Head of caudate nucleus (tissue), 42 donors: ENCODE measurements around the gene SH3PXD2B.
"Not testable (repeated sequence)": the region's sequence is repeated elsewhere in the genome, so short reads cannot be mapped to it uniquely, and the experiment has no call there.

Source experiments
- DNase-seq, 42 donors: peaks; one replicate each; pipeline versions ENCODE4 v3.0.0 to v3.0.0-alpha.2; 2020 to 2021; ENCODE audit warnings: mixed read lengths in 7 of 42
- intact Hi-C: fragments of 100-400 bp; cut with DNase I; formaldehyde crosslinking; loops from one replicate; pipeline ENCODE4 v1.15.0; 2022

The SH3PXD2B gene

DNA sequence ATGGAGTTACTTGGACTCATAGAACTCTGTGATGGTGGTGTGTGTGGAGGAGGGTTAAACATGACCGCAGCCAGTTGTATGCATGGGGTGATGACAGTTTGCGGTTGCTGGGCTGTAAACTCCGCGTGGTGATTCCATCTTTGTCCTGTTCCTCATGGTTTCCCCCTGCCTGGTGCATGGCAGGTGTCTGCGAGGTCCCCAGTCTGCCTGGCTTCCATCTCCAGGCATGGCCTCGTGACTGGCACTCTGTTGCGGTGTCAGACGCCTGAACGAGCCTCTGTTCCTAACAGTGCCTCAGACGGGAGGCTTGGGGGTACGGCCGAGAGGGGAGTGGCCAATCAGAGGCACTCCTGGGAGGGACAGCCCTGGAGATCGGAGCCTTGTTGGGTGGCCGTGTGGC lies 33.9 kb upstream of the SH3PXD2B start:
- intact Hi-C loops, result no loop called here
- DNase-seq, result peak in 1 of 42 donors; percentile 16

DNA sequence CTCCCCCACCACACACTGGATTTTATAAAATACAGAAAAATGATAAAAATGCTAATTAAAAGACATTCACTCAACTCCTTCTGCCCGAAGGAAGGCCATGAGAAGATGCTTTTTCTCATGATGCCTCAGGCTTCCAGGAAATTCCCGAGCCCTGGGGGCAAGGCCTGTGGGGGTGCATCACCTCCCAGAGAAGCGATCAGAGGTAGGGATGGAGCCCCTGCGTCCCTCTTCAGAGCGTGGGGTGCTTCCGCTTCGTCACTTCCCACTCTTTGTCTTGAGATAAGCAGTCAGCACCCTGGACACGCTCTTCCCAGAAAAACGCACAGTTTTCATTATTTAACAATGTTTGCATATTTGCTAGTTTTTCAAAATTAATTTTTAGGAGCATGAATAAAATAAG lies 33.3 kb upstream of the SH3PXD2B start:
- intact Hi-C loops, result no loop called here
- no peak for DNase-seq

- no peak for DNase-seq
- intact Hi-C loops, result no loop called here
These were observed 32.6 kb upstream of the SH3PXD2B start for GRCh38 chr5:172486912-172487311.

DNA sequence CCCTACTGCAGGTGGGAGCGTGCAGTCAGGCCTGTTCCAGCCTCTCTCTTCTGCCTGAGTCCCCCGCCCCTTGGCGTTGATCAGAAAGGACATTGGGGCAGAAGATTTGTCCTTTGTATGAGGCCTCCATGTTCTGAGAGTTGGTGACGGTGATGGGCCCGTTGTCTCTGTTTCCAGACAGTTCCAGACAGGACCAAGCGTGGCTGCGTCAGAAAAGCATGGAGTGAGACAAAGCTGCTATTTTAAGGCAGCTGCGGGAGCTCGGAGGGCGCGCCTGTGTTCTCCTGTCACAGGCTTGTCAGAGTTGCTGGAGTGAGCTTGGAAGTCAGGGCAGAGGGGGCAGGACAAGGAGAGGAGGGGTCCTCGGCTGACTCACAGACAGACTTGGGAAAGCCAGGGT lies 32.1 kb upstream of the SH3PXD2B start:
- intact Hi-C loops, result no loop called here
- DNase-seq, result peak in 9 of 42 donors; percentile 16 to 57 (median 27)

DNA sequence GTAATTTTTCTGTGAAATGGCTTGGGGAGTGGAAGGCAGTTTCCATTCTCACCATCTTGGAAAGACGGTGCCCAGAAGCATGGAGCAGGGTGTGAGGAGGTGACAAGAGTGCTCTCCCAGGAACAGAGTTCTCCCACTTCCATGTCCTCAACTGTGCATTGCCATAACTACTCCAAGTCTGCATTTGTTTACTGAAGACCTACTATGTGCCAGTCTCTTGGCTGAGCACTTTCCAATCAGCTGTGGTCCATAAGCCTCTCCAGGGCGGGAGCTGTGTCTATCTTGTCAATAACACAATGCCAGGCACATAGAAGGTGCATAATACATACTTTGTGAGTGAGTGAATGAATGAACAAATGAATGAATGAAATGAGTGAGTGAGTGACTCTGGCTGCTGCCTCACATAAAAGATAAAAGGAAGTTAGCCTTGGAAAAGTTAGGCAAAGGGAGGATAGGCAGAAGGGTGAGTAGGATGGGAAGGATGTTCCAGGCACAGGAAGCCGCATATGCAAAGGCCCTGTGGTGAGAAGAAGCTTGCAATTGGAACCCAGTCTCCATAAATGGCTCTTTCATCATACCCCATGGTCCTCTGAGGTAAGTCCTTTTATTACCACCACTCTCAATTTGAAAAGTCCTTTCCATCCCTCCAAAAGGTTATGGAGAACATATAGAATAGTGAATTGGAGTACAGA lies 31.3 kb upstream of the SH3PXD2B start:
- no peak for DNase-seq
- intact Hi-C loops, result no loop called here

DNA sequence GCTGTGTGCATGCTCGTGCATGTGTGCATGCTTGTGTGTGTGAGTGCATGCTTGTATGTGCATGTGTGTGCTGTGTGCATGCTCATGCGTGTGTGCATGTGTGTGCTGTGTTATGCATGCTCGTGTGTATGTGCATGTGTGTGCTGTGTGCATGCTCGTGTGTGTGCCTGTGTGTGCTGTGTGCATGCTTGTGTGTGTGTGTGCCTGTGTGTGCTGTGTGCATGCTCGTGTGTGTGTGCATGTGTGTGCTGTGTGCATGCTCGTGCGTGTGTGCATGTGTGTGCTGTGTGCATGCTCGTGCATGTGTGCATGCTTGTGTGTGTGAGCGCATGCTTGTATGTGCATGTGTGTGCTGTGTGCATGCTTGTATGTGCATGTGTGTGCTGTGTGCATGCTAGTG lies 30.3 kb upstream of the SH3PXD2B start:
- no peak for DNase-seq
- intact Hi-C loops, result no loop called here

- no peak for DNase-seq
- intact Hi-C loops, result no loop called here
These were observed 28.1 kb upstream of the SH3PXD2B start for GRCh38 chr5:172482156-172483020.

- DNase-seq, result no peak
- intact Hi-C loops, result no loop called here
These were observed 26.9 kb upstream of the SH3PXD2B start for GRCh38 chr5:172481011-172481800.

- intact Hi-C loops, result loop anchor here (1.0 kb wide), 1 partner anchor 218 kb away; no protein-coding TSS in a partner anchor
These were observed 25.4 kb upstream of the SH3PXD2B start for GRCh38 chr5:172479784-172480115.

GRCh38 chr5:172479034-172479783 lies 24.9 kb upstream of the SH3PXD2B start:
- peak; percentile 74 to 94 (median 88) for DNase-seq
- intact Hi-C loops, result loop anchor here (1.0 kb wide), 1 partner anchor 218 kb away; no protein-coding TSS in a partner anchor

More at GRCh38 chr5:172479784-172480115, 25.4 kb upstream of the SH3PXD2B start:
- DNase-seq, result no peak

DNA sequence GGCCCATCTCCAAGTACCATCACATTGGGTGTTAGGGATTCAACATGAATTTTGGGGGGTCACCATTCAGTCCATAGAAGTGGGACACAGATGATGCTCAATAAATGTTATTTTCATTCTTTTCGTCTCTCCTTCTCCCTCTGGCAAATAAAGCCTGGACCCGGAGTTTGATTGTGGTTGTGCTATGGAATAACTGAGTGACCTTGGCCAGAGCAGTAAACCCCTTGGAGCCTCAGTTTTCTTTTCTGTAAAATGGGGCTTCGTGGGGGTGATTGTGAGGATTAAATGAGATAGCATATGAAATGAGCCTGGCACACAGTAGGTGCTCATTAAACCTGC lies 24.3 kb upstream of the SH3PXD2B start:
- intact Hi-C loops, result loop anchor here (1.0 kb wide), 1 partner anchor 219 kb away; no protein-coding TSS in a partner anchor
- DNase-seq, result not testable (repeated sequence)

DNA sequence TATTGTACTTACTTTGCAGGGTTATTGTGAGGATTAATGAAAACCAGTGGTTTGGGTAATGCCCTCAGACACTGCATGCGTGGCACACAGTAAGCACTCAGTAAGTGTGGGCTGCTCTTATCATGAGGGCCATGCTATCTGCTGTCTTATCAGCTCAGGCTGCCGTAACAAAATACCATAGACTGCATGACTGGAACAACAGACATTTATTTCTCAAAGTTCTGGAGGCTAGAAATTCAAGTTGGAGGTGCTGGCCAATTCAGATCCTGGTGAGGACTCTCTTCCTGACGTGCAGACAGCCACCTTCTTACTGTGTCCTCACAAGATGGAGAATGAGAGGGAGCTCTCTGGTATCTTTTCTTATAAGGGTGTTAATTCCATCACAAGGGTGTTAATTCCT lies 23.9 kb upstream of the SH3PXD2B start:
- intact Hi-C loops, result no loop called here
- no peak for DNase-seq

- no peak for DNase-seq
- intact Hi-C loops, result no loop called here
These were observed 23.1 kb upstream of the SH3PXD2B start for GRCh38 chr5:172477466-172477865.

DNA sequence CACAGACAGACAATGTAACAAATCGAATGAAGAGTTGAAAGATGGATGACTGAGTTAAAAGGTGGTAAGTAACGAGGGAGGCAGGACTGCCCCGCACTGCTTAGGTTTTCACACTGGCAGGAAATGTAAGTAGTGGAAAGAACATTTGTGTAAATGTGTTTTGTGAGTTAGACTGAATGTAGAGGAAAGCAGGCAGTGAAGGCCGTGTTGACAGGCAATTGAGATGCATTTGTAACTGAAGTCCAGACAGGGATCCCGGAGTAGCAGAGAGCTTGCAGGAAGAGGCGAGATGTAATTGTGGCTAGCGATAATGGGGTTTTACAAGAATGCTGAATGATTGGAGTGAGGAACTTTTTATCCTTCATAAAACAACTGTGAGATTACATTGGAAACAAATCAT lies 20.0 kb upstream of the SH3PXD2B start:
- DNase-seq, result no peak
- intact Hi-C loops, result no loop called here

- no peak for DNase-seq
- intact Hi-C loops, result no loop called here
These were observed 19.1 kb upstream of the SH3PXD2B start for GRCh38 chr5:172473427-172473826.

DNA sequence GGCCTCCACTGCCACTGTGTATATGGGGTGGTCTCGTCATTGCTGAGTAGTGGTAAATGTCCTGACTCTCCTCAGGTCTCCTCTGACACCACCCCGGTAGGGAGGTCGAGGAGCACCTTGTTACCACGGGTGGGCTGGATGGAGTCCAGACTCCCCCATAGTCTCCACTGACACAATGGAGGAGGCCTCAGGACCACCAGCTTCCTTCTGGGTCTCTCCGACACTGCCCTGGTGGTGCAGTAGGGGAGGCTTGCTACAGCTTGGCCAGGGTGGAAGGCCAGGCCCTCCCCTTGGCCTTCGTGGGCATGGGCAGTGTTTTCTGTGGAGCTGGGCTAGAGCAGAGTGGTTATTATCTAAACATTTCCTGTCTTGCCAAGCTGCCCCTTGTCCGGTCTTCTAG lies 15.4 kb upstream of the SH3PXD2B start:
- intact Hi-C loops, result no loop called here
- no peak for DNase-seq

DNA sequence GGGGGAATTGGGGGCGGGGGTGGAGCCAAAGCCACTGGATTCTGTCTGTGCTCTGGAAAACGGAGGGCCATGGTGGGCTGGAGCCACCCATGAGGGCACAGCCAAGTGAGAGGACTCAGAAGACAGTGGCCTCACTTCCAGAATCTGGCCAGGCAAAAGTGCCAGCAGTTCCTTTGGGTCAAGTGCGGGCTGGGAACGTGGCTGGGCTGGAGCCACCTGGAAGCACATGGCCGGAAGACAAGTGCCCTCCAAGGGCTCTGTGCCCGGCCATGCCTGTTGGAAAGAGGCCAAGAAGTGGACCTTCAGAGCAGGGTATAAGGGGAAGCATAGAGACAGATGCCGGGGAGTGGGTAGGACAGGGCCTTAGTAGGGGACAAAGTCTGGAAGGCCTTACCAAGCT lies 11.7 kb upstream of the SH3PXD2B start:
- intact Hi-C loops, result no loop called here
- no peak for DNase-seq

DNA sequence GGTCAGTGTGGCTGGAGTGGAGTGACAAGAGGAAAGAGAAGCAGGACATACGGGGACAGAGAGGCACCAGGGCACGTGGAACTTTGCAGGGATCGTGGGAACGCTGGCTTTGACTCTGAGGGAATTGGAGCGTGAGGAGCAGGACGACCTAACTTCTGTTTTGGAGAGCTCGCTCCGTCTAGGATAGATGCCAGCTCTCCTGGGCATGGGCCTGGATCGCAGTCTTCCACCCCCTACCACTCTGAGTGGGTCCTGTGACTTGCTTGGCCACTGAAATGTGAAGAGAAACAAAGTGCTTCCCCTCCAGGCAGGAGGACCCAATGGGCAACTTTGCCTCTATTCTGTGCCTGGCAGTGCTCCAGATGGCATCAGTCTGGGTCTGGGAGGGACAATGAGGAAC lies 8.7 kb upstream of the SH3PXD2B start:
- intact Hi-C loops, result no loop called here
- peak in 17 of 42 donors; percentile 18 to 80 (median 63) for DNase-seq

- intact Hi-C loops, result loop anchor here (10.0 kb wide), 1 partner anchor 175 kb away; the partner anchor contains the start of gene UBTD2
- DNase-seq, result no peak
These were observed 5.4 kb upstream of the SH3PXD2B start for GRCh38 chr5:172459783-172460165.
